Omental fat pad (tissue), 4 donors: ENCODE results near the gene STK33. TPM values are rescaled to one million over a fixed set of nuclear protein-coding genes. Genes with fewer than 3 reads are reported as not detected.
A peak's percentile ranks its signal among the peaks of the same experiment; 100 is the strongest.

Experiments
- ATAC-seq: fragments of 150-250 bp; one replicate; pipeline ENCODE4 v1.9.1; 2016; ENCODE audit warnings: mild to moderate bottlenecking, moderate library complexity; ENCODE audit not compliant: low FRiP score
- DNase-seq: peaks from one replicate; pipeline ENCODE4 v3.0.0-alpha.2; 2019; ENCODE audit warnings: low spot score
- total RNA-seq, 4 donors: library from RNA; depleted of rRNA; stranded (reverse); fragments of >200 nt; gene quantifications; one replicate each; pipeline ENCODE4 v1.1.0, GENCODE V29; 2016
- TF ChIP-seq, protein P1 (sequence below), 3 donors: fragments of 450-650 bp; IDR thresholded peaks; one replicate each; pipeline ENCODE4 v1.5.1; 2016 to 2017; ENCODE audit warnings: antibody characterized with exemption in 3 of 3, mild to moderate bottlenecking in 3 of 3, moderate library complexity in 2 of 3

The STK33 gene
- 1 to 10 TPM in 3 of 4 donors, under 1 TPM in 1; 0.96 to 3.2 (median 1.9) TPM for total RNA-seq

DNA sequence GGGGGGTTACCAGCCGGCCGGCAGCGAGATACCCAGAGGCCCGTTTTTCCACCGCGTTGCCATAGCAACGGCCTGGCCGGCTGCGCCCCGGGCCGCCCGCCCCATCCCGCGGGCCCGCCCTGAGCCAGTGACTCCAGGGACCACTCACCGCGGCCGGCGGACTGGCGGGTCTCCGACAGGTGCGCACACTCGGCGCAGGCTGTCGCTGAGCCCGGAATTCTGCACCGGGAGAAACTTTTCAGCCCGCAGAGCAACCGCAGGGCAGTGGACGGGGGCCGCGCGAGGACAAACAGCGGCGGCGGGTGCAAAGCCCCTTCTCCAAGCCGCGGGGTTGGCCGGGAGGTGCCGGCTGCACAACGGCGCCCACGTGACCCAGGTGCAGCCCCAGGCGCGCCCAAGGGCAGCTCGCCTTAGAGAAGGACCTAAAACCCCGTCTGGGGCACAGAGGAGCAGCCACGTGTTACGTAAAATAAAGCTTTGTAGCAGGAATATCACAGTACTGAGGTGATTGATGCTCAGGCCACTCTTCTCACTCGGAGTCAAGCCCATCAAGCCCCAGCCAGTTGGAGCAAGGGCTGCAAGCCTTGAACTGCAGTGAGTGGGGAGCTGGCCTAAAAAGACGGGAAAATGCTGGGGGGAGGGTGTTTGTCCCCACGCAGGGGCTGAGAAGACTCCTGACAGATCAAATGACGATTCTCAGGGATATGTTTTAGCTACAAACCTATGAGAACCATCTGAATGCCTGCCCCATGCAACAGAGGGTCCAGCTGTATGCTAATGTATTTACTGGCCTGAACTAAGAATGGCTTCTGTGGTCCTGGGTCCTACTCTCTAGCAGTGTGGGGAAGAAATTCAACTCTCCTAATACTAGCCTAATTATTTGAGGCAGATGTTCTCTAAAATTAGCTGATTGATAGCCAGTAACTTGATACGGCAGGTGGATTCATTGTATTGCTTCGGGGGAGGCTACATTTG is at the start of gene STK33:
STK33 (minus strand) TSS at position 294 of the 975 bp plus-strand sequence. CDS start 119,323 bp downstream, outside the sequence.
- DNase-seq (no peak), ATAC-seq (peak; percentile 86)
- TF ChIP-seq, protein P1, sequence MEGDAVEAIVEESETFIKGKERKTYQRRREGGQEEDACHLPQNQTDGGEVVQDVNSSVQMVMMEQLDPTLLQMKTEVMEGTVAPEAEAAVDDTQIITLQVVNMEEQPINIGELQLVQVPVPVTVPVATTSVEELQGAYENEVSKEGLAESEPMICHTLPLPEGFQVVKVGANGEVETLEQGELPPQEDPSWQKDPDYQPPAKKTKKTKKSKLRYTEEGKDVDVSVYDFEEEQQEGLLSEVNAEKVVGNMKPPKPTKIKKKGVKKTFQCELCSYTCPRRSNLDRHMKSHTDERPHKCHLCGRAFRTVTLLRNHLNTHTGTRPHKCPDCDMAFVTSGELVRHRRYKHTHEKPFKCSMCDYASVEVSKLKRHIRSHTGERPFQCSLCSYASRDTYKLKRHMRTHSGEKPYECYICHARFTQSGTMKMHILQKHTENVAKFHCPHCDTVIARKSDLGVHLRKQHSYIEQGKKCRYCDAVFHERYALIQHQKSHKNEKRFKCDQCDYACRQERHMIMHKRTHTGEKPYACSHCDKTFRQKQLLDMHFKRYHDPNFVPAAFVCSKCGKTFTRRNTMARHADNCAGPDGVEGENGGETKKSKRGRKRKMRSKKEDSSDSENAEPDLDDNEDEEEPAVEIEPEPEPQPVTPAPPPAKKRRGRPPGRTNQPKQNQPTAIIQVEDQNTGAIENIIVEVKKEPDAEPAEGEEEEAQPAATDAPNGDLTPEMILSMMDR (IDR thresholded peaks at IDR 0.05): no peak

DNA sequence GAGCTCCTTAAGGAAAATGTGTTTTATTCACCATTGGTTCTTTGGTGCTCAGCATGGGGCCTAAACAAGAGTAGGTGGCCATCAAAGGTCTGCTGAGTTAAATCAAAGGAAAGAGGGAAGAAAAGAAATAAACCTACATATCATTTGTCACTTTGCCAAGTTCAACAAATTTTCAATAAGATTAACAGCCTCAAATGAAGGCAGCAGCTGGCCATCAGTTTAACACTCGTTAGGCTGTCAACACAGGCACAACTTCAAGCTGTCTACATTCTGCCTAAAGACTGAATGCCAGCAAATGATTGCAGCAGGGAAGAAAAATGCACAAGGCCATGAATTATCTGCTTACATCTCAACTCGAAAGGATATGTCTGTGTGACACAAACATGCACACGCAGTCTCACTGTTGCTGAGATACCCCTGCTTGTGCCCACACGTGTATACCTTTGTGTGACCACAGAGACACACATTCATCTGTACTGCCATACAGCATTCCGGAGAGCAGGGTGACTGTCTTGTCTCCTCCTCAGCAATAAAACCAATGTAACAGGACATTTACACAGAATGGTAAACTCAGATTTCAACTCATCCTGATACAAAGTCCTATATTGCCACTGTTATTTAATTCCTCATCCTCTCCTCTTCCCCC is 48.3 kb upstream of the STK33 start:
- ATAC-seq: no peak
- TF ChIP-seq, protein P1 (IDR thresholded peaks at IDR 0.05): no peak
- DNase-seq: no peak

DNA sequence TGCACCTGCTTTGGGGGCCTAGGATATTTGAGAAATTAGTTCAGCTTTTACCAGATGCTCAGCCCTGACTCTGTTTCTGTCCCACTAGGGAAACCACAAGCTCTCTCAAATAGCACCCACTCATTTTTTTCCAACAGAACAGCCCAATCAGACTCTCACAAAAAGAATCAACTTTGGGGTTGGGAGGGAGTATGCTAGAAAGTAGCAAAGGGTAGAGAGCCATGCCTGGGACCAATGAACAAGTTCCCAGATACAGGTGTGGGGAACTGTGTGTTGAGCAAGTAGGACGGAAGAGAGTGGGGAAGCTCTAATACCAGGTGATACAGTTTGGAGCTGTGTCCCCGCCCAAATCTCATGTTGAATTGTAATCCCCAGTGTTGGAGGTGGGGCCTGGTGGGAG is 47.3 kb upstream of the STK33 start:
- DNase-seq (no peak), ATAC-seq (no peak)
- TF ChIP-seq, protein P1 (IDR thresholded peaks at IDR 0.05): no peak

DNA sequence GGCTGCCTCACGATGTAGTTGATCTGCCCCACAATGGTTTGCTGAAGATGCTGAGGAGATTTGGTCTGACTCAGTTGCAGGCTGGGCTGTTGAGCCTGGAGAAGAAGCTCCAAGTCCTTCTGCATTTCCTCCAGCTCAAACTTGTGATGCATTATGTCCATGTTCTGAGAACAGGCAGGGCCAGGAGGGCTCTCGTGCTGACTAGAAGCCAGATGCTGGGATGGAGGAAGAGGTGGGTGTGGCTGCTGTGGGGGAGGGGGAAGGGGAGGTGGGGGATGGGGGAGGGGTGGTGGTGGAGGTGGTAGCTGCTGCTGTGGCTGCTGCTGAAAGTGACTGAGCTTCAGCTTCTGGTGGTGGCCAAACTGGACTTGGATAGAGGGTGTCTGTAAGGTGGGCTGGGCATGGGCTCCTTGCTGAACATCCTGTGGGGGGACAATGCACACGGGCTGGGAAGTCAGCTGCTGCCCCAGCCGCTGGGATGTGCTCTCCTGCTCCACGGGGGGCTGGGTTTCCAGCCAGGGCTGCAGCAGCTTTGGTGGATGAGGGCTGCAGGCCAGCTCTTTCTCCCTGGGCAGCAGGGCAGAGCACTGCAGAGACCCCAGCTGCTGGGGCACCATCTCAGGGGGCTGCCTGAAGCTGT is 46.4 kb upstream of the STK33 start:
- TF ChIP-seq, protein P1 (IDR thresholded peaks at IDR 0.05): no peak
- DNase-seq (no peak), ATAC-seq (no peak)

DNA sequence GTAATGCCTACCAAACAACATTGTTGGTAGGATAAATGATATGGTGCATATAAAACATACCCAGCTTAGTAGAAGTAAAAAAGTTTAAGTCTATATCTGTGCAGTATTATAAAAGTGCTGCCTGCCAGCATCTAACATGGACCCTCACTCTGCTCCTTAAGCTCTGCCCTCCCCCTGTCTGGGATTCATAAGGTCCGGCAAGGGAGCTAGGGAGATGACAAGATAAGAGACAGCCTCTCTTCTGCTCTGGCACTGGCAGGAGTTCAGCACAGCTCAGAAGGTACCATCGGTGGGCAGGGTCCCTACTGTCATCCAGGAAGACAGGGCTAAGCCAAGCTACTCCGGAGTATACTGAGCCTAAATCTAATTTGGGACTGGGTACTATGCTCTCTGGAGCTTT is 45.6 kb upstream of the STK33 start:
- DNase-seq (no peak), ATAC-seq (no peak)
- TF ChIP-seq, protein P1 (IDR thresholded peaks at IDR 0.05): no peak

DNA sequence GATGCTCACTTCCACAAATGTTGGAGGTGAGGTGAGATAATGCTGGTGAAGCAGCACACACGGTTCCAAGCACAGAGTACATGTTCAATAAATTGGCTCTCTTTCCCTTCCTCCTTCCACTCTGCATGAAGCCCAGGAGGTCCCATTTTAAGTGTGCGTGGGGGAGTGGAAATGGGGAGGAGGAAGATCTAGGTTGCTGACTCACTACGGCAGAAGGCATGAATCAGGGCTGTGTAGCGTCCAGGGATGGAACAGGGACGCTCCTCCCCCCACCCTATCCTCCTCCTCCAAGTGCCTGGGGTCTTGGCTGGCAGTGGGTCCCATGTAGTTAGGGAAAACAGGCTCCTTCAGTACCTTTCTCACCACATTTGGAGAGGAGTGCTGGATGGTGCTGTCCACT is 44.3 kb upstream of the STK33 start:
- TF ChIP-seq, protein P1 (IDR thresholded peaks at IDR 0.05): no peak
- DNase-seq: no peak
- no peak for ATAC-seq
